ENCODE results near the gene IPO7.

The IPO7 gene

DNA sequence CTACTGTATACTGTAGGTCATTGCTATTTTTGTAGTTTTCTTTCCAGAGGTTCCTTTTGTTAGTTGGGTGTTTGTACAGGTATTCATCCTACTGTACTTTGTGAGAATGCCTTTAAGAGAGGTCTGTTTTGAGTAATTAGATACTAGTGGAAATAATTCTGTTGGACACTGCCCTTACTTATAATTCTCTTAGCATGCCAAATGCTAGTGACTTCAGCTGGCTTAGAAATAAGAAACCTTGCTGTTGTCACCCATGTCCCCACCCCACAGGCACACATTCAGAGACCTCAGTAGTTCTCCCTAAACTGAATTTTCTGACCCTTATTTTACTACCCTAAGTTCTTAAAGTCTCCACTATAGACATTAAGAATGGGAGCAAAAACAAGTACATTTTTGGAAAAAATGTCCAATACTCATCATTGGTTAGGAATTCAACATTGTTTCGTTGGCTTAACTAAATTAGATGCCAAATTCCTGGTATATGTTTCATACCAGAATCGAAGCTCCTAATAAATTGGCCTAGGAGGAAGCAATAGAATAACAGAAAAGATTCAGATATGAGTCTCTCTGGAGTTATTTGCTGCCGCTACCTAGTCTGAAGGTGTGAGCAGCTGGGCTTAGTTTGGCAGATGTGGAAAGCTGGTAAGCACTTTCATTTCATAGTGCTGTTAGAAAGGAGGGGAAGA, 104.8 kb downstream of the IPO7 start:
- no peak overlapping the region for H3K27ac ChIP-seq
- no peak for TF ChIP-seq ZFX (IDR thresholded peaks at IDR 0.05)
- TF ChIP-seq, protein P1, sequence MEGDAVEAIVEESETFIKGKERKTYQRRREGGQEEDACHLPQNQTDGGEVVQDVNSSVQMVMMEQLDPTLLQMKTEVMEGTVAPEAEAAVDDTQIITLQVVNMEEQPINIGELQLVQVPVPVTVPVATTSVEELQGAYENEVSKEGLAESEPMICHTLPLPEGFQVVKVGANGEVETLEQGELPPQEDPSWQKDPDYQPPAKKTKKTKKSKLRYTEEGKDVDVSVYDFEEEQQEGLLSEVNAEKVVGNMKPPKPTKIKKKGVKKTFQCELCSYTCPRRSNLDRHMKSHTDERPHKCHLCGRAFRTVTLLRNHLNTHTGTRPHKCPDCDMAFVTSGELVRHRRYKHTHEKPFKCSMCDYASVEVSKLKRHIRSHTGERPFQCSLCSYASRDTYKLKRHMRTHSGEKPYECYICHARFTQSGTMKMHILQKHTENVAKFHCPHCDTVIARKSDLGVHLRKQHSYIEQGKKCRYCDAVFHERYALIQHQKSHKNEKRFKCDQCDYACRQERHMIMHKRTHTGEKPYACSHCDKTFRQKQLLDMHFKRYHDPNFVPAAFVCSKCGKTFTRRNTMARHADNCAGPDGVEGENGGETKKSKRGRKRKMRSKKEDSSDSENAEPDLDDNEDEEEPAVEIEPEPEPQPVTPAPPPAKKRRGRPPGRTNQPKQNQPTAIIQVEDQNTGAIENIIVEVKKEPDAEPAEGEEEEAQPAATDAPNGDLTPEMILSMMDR (conservative IDR thresholded peaks at IDR 0.05), result no peak

DNA sequence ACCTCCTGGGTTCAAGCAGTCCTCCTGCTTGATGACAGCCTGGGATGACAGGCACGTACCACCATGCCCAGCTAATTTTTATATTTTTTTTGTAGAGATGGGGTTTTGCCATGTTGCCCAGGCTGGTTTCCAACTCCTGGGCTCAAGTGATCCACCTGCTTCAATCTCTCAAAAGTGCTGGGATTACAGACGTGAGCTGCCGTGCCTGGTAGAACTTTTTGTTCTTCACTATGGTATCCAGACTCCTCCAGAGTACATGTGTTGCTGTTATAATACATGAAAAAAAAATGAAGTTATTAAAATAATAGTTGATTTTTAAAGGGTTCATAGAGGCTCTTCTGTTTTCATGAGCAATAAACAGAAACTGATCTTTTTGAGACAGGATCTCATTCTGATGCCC, 105.9 kb downstream of the IPO7 start:
- no peak overlapping the region for H3K27ac ChIP-seq

DNA sequence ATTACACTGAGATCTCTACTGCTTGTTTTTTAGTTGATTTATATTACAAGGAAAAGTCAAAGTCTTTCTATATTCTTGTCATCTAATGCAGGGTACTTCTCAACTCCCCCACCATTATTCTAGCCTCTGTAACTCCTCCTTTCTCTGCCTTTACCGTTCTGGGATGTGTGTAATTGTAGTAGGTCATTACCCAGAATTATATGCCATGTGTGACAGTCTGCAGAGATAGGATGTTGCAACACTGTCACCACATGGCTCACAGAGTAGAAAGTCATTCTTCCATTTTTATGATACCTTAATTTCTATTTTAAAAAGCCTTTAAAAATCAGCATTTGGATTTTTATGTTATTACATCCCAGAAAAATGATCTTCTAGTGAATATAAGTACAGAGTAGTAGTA, 109.0 kb downstream of the IPO7 start:
- TF ChIP-seq, protein P1 (conservative IDR thresholded peaks at IDR 0.05), result no peak
- no peak for TF ChIP-seq ZFX (IDR thresholded peaks at IDR 0.05)
- H3K27ac ChIP-seq, result no peak overlapping the region

More for the DNA sequence above, 105.9 kb downstream of the IPO7 start:
- no peak for TF ChIP-seq ZFX (IDR thresholded peaks at IDR 0.05)
- TF ChIP-seq, protein P1 (conservative IDR thresholded peaks at IDR 0.05), result no peak

DNA sequence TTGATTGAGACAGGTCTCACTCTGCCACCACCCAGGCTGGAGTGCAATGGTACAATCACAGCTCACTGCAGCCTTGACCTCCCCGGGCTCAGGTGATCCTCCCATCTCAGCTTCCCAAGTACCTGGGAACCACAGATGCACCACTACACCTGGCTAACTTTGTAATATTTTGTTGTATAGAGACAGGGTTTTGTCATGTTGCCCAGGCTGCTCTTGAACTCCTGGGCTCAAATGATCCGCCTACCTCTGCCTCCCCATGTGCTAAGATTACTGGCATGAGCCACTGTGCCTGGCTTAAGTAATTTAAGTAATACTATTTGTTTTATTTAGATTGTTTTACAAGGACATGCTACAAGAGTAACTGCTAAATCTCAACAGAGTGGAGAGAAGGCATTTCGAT, 109.9 kb downstream of the IPO7 start:
- TF ChIP-seq, protein P1 (conservative IDR thresholded peaks at IDR 0.05), result no peak
- no peak for TF ChIP-seq ZFX (IDR thresholded peaks at IDR 0.05)
- no peak overlapping the region for H3K27ac ChIP-seq

DNA sequence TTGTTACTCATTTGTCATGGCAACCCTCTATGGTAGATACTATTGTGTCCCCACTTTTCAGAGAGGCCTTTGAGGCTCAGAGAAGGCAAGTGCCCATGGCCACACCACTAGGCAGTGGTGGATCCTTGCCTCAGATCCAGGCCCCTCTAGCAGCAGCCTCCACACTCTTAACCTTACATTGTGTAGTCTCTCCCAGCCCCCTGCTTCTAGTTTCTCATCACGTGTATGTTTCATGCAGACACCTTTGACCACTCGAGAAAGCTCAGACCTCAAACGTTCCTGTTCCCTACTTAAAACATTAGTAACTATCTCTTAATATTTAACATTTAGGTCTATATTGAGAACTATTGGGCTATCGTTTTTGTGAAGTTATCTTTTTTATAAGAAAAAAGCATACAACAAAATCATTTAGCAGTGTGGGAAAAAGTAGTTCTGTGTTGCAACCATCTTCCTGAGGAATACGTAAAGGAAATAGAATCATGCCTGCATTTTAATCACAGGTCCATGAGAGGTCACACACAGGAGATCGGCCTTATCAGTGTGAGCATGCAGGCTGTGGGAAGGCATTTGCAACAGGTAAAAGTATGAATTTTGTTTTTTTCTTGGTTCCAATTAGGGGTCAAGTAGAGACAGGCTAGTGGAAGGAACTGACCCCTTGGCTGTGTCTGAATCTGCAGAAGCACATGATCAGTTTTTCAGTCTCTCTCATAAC, 111.5 kb downstream of the IPO7 start:
- no peak overlapping the region for H3K27ac ChIP-seq
- TF ChIP-seq, protein P1 (conservative IDR thresholded peaks at IDR 0.05), result no peak
- TF ChIP-seq ZFX (IDR thresholded peaks at IDR 0.05), result no peak
